ENCODE measurements around the gene ATF7. TPM values are rescaled to one million over a fixed set of nuclear protein-coding genes. Genes with fewer than 3 reads are reported as not detected.
"Not testable (repeated sequence)": the region's sequence is repeated elsewhere in the genome, so short reads cannot be mapped to it uniquely, and the experiment has no call there.

The ATF7 gene
- total RNA-seq, 4 donors from 2014 or later = 26.7 to 54.9 (median 33.3) TPM

DNA sequence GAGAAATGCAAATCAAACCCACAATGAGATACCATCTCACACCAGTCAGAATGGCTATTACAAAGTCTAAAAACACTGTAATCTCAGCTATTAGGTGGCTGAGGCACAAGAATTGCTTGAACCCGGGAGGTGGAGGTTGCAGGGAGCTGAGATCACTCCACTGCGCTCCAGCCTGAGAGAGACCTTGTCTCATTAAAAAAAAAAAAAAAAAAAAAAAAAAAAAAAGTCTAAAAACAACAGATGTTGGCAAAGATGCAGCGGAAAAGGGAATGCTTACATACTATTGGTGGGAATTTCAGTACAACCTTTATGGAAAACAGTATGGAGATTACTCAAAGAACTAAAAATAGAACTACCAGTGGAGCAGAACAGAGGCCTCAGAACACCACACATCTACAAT lies 19.0 kb upstream of the ATF7 start:
- no peaks in the 10 kb centered on the region for H3K27me3 ChIP-seq
- no peak overlapping the region for H3K27ac ChIP-seq
- H3K9me3 ChIP-seq = no peaks in the 10 kb centered on the region
- no peaks in the 10 kb centered on the region for H3K36me3 ChIP-seq
- TF ChIP-seq POLR2A (IDR thresholded peaks at IDR 0.05) (no peak), EP300 (IDR thresholded peaks at IDR 0.05) (no peak), POLR2AphosphoS5 (IDR thresholded peaks at IDR 0.05) (no peak)
- TF ChIP-seq, protein P1, sequence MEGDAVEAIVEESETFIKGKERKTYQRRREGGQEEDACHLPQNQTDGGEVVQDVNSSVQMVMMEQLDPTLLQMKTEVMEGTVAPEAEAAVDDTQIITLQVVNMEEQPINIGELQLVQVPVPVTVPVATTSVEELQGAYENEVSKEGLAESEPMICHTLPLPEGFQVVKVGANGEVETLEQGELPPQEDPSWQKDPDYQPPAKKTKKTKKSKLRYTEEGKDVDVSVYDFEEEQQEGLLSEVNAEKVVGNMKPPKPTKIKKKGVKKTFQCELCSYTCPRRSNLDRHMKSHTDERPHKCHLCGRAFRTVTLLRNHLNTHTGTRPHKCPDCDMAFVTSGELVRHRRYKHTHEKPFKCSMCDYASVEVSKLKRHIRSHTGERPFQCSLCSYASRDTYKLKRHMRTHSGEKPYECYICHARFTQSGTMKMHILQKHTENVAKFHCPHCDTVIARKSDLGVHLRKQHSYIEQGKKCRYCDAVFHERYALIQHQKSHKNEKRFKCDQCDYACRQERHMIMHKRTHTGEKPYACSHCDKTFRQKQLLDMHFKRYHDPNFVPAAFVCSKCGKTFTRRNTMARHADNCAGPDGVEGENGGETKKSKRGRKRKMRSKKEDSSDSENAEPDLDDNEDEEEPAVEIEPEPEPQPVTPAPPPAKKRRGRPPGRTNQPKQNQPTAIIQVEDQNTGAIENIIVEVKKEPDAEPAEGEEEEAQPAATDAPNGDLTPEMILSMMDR (IDR thresholded peaks at IDR 0.05) = no peak
- 71 to 75% methylated on average over 1 to 3 of the region's 3 CpGs for WGBS, 2 donors (ENCODE audit: low coverage in 1 of 2)
- no peak overlapping the region for H3K4me3 ChIP-seq
- no peak for ATAC-seq
- no peaks in the 10 kb centered on the region for H3K4me1 ChIP-seq

DNA sequence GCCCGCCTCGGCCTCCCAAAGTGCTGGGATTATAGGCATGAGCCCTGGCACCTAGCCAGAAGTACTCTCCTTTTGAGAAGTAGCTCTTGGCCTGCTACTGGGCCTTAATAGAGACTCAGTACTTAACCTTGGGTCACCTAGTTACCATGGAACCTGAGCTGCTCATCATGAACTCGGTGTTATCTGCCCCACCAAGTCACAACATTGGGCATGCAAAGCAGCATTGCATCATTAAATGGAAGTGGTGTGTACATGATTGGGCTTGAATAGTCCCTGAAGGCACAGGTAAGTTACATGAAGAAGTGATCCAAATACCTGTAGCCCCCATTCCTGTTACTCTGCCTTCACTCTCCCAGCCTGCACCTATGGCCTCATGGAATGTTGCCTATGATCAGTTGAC lies 18.0 kb upstream of the ATF7 start:
- ATAC-seq = no peak
- WGBS, 2 donors (ENCODE audit: low coverage in 1 of 2) = no CpG with 5 or more reads among the region's 3 CpGs
- H3K36me3 ChIP-seq = no peaks in the 10 kb centered on the region

DNA sequence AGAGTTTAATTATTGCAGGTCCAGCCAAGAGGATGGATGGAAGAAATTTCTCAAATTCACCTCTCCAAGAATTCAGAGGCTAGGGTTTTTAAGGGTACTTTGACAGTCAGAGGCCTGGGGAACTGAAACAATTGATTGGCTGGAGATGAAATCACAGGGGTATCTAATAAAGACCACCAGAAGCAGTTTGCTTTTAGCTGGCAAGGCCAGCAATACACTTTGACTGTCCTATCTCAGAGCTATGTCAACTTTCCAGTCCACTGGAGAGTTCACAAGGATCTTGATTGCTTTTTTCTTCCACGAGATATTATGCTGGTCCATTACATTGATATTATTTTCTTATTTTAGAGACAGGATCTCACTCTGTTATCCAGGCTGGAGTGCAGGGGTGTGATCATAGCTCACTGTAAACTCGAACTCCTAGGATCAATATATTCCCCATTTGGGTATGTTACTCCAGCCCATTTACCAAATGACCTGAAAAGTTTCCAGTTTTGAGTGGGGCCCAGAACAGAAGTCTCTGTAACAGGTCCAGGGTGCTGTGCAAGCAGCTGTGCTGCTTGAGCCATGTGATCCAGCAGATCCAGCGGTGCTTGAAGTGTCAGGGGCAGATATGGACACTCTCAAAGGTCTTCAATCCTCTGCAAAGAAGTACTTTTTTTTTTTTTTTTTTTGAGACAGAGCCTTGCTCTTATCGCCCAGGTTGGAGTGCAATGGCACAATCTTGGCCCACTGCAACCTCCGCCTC lies 17.2 kb upstream of the ATF7 start:
- no peaks in the 10 kb centered on the region for H3K36me3 ChIP-seq
- H3K9me3 ChIP-seq = no peaks in the 10 kb centered on the region
- H3K27me3 ChIP-seq = no peaks in the 10 kb centered on the region
- H3K4me1 ChIP-seq = no peaks in the 10 kb centered on the region
- H3K4me3 ChIP-seq = no peak overlapping the region
- TF ChIP-seq EP300 (IDR thresholded peaks at IDR 0.05) = no peak
- TF ChIP-seq POLR2AphosphoS5 (IDR thresholded peaks at IDR 0.05) = no peak
- no peak for TF ChIP-seq POLR2A (IDR thresholded peaks at IDR 0.05)
- TF ChIP-seq, protein P1 (IDR thresholded peaks at IDR 0.05) = no peak
- no peak overlapping the region for H3K27ac ChIP-seq
- no peak for ATAC-seq
- 46 to 58% methylated on average over 3 of the region's 5 CpGs for WGBS, 2 donors (ENCODE audit: low coverage in 1 of 2)

More for the DNA sequence above, 18.0 kb upstream of the ATF7 start:
- TF ChIP-seq EP300 (IDR thresholded peaks at IDR 0.05) = no peak
- TF ChIP-seq POLR2AphosphoS5 (IDR thresholded peaks at IDR 0.05) = no peak
- no peak for TF ChIP-seq POLR2A (IDR thresholded peaks at IDR 0.05)
- TF ChIP-seq, protein P1 (IDR thresholded peaks at IDR 0.05) = no peak
- no peaks in the 10 kb centered on the region for H3K4me1 ChIP-seq
- no peak overlapping the region for H3K27ac ChIP-seq
- H3K4me3 ChIP-seq = no peak overlapping the region
- H3K9me3 ChIP-seq = no peaks in the 10 kb centered on the region
- no peaks in the 10 kb centered on the region for H3K27me3 ChIP-seq

DNA sequence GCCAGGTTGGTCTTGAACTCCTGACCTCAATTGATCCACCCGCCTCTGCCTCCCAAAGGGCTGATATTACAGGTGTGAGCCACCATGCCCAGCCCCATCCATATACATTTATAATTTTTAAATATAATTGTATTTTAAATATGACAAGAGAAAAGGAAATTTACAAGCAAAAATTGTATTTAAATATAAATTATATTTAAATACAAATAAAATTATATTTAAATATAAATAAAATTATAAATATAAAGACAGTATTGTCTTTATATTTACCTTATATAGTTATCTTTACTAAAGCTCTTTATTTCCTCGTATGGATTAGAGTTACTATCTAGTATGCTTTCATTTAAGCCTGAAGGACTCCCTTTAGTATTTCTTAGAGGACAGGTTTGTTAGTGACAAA lies 11.9 kb upstream of the ATF7 start:
- H3K4me3 ChIP-seq = no peak overlapping the region
- no peaks in the 10 kb centered on the region for H3K4me1 ChIP-seq
- H3K9me3 ChIP-seq = no peaks in the 10 kb centered on the region
- WGBS, 2 donors (ENCODE audit: low coverage in 1 of 2) = 78 to 83% methylated on average over 2 of the region's 2 CpGs
- H3K27me3 ChIP-seq = no peaks in the 10 kb centered on the region
- TF ChIP-seq EP300 (IDR thresholded peaks at IDR 0.05) (no peak), POLR2A (IDR thresholded peaks at IDR 0.05) (no peak), POLR2AphosphoS5 (IDR thresholded peaks at IDR 0.05) (no peak)
- TF ChIP-seq, protein P1 (IDR thresholded peaks at IDR 0.05) = no peak
- no peak for ATAC-seq
- H3K36me3 ChIP-seq = no peaks in the 10 kb centered on the region
- H3K27ac ChIP-seq = no peak overlapping the region

DNA sequence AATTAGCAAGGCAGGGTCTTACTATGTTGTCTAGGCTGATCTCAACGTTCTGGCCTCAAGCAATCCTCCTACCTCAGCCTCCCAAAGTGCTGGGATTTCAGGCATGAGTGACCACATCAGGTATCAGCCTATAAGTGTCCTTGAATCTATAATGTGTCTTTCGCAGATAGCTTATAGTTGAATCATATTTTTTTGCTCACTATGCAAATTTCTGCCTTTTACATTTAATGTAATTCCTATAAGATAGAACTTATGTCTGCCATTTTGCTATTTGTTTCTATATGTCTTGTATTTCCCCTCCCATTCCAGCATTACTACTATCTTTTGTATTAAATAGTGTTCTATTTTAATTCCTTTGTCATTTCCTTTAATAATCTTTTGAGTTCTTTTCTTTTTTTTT lies 10.5 kb upstream of the ATF7 start:
- Histone ChIP-seq H3K9me3 (no peaks in the 10 kb centered on the region), H3K4me1 (no peaks in the 10 kb centered on the region), H3K4me3 (no peak overlapping the region), H3K27me3 (no peaks in the 10 kb centered on the region), H3K27ac (no peak overlapping the region), H3K36me3 (no peaks in the 10 kb centered on the region)
- no peak for ATAC-seq
- 44 to 49% methylated on average over 2 of the region's 2 CpGs for WGBS, 2 donors (ENCODE audit: low coverage in 1 of 2)
- no peak for TF ChIP-seq POLR2AphosphoS5 (IDR thresholded peaks at IDR 0.05)
- TF ChIP-seq, protein P1 (IDR thresholded peaks at IDR 0.05) = no peak
- TF ChIP-seq POLR2A (IDR thresholded peaks at IDR 0.05) = no peak
- TF ChIP-seq EP300 (IDR thresholded peaks at IDR 0.05) = no peak

DNA sequence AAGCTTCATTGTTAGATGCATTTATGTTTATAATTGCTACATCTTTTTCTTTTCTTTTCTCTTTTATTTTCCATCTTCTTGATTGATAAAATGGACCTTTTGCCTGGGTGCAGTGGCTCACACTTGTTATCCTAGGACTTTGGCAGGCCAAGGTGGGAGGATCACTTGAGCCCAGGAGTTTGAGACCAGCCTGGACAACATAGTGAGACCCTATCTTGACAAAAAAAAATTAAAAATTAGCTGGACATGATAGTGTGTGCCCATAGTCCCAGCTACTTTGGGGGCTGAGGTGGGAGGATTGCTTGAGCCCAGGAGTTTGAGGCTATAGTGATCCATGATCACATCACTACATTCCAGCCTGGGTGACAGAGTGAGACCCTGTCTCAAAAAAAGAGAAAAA lies 9.5 kb upstream of the ATF7 start:
- not testable (repeated sequence) for H3K27ac ChIP-seq, H3K9me3 ChIP-seq, H3K36me3 ChIP-seq, H3K4me1 ChIP-seq, H3K27me3 ChIP-seq, H3K4me3 ChIP-seq, ATAC-seq
